ENCODE results near the gene NYNRIN. TPM values are rescaled to one million over a fixed set of nuclear protein-coding genes. Genes with fewer than 3 reads are reported as not detected.

The NYNRIN gene
- total RNA-seq, 1 experiment from 2014 or later, result 18.7 TPM

GRCh38 chr14:24411443-24412389 is 12.9 kb downstream of the NYNRIN start:
- Histone ChIP-seq H2BK120ac (ENCODE audit: low read depth, low read length, poor library complexity, severe bottlenecking) (no peak overlapping the region), H2AK5ac (ENCODE audit: insufficient read length, low read length) (no peak overlapping the region), H3K9ac (ENCODE audit: extremely low read depth, insufficient read length, low read length) (no peak overlapping the region), H2BK15ac (ENCODE audit: low read depth, low read length) (no peak overlapping the region), H2AFZ (ENCODE audit: low read length) (no peak overlapping the region), H3T11ph (ENCODE audit: low read length) (no peak overlapping the region), H3K23me2 (ENCODE audit: insufficient read length, low read depth, low read length, poor library complexity, severe bottlenecking) (no peaks in the 10 kb centered on the region), H3K4ac (ENCODE audit: low read depth, low read length) (no peak overlapping the region), H3K4me1 (ENCODE audit: insufficient read depth, low read length) (no peaks in the 10 kb centered on the region), H3K79me1 (ENCODE audit: insufficient read depth, low read depth, low read length, poor library complexity, severe bottlenecking) (no peaks in the 10 kb centered on the region), H3K14ac (ENCODE audit: insufficient read depth, low read length) (no peak overlapping the region), H4K5ac (ENCODE audit: insufficient read length, low read depth, low read length) (no peak overlapping the region), H2BK12ac (ENCODE audit: insufficient read length, low read depth, low read length) (no peak overlapping the region), H3K27ac (ENCODE audit: insufficient read length, low read depth, low read length) (no peak overlapping the region), H3K23ac (ENCODE audit: insufficient read length, low read depth, low read length) (no peak overlapping the region), H2BK5ac (ENCODE audit: insufficient read length, low read length) (no peak overlapping the region), H3K56ac (ENCODE audit: insufficient read length, low read depth, low read length) (no peak overlapping the region), H3K4me2 (ENCODE audit: insufficient read depth, insufficient read length, low read length) (no peak overlapping the region), H3K9me3 (ENCODE audit: control insufficient read depth, low read depth, low read length) (no peaks in the 10 kb centered on the region), H4K20me1 (ENCODE audit: control insufficient read depth, insufficient read depth, insufficient read length) (no peaks in the 10 kb centered on the region), H4K8ac (replicated peaks; ENCODE audit: insufficient read length, low read depth, low read length) (no peak overlapping the region), H3K27me3 (ENCODE audit: insufficient read depth, low read length) (no peaks in the 10 kb centered on the region), H3K18ac (ENCODE audit: insufficient read length, low read depth, low read length) (no peak overlapping the region), H4K91ac (ENCODE audit: insufficient read length, low read depth, low read length) (no peak overlapping the region), H2BK20ac (ENCODE audit: low read depth, low read length, poor library complexity, severe bottlenecking) (no peak overlapping the region), H3K79me2 (ENCODE audit: insufficient read depth, low read length) (no peaks in the 10 kb centered on the region)
- TF ChIP-seq CTCF (conservative IDR thresholded peaks at IDR 0.05), result peak; percentile 77
- Mint-ChIP-seq H3K36me3 (ENCODE audit: insufficient read depth in 1 of 3, low read depth in 3 of 3) (peaks cover 14 to 37% (median 27%) of the 10 kb centered on the region in 3 experiments; a peak in 6 of 7 replicates), H3K27me3 (ENCODE audit: low read depth) (no peaks in the 10 kb centered on the region), H3K4me1 (peaks cover 0 to 2% of the 10 kb centered on the region in 2 experiments; a peak in 1 of 4 replicates), H3K9me3 (no peaks in the 10 kb centered on the region), H3K27ac (peak overlapping the region in 1 of 3 experiments; percentile 83; a peak in 1 of 7 replicates), H3K4me3 (no peak overlapping the region)
- DNase-seq, result peak; percentile 59
- WGBS (ENCODE audit: extremely low coverage, insufficient read length, low lambda C conversion rate), result no CpG with 5 or more reads among the region's 16 CpGs
